GM19372 (cell line): ENCODE results near the gene YBX2.
"Not testable (repeated sequence)": the region's sequence is repeated elsewhere in the genome, so short reads cannot be mapped to it uniquely, and the experiment has no call there.

Experiments used
- ATAC-seq: cut with Tn5 transposase; IDR thresholded peaks from one replicate; pipeline ENCODE4 v1.9.1; 2021; ENCODE audit warnings: mild to moderate bottlenecking, low read depth, moderate library complexity; ENCODE audit not compliant: unreplicated experiment

Gene YBX2

DNA sequence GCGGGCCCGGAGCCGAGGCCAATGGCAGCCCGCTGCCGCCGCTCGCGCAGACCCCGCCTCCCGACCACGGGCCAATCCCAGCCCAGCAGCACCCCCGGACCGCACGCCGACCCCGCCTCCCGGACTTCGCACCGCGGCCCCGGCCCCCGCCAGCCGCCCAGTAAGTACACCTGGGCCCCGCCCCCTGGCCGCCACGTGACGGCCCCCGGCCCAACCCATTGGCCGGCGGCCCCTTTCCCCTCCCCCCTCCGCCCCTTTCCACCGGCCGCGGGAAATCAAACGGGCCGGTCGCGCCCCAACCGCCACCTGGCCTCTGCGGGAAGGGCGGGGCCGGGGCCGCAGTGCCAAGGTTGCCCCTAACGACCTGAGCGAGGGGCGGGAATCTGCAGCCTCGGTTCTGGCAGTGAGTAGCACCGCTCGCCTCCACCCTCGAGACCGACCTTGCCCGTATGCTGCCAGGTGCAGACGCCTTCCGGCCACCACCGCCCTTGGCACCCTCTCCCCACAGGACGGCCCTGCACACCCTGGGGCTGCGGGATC lies at the start of gene YBX2:
Gene YBX2, minus strand, starts transcription at position 26 of the 540 bp plus-strand sequence. CDS start 139 bp downstream, outside the sequence.
- no peak for ATAC-seq

- no peak for ATAC-seq
These were observed 48.8 kb upstream of the YBX2 start for GRCh38 chr17:7343250-7343649.

GRCh38 chr17:7341842-7342241 lies 47.4 kb upstream of the YBX2 start:
- no peak for ATAC-seq

DNA sequence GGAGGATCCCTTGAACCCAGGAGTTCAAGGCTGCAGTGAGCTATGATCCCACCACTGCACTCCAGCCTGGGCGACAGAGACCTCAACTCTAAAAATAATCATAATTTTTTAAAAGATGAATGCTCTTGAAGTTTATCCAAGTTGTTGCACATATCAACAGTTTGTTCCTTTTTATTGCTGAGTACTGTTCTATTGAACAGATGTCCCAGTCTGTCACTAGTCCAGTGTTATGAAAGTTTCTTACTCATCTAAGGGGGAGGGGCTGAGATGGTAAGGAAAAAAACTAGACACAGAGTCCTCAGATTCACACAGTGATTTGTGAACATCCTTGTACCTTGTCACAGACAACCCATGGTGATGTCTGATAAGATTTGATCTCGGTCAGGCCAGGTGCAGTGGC lies 45.7 kb upstream of the YBX2 start:
- no peak for ATAC-seq

DNA sequence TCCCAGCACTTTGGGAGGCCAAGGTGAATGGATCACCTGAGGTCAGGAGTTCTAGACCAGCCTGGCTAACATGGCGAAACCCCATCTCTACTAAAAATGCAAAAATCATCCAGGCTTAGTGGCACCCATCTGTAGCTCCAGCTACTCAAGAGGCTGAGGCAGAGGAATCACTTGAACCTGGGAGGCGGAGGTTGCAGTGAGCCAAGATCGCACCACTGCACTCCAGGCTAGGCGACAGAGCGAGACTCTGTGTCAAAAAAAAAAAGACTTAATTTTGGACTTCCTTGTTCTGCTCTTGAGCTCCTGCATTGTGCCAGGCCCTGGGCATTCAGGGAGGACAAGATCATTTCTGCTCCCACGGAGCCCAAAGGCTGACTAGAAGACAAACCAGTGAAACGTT lies 43.2 kb upstream of the YBX2 start:
- not testable (repeated sequence) for ATAC-seq

- ATAC-seq, result no peak
These were observed 42.1 kb upstream of the YBX2 start, which contains the start of gene ACAP1 for GRCh38 chr17:7336240-7337175. Gene ACAP1 (plus strand): TSS chr17:7336529. CDS start chr17:7336735, 206 bp downstream.

- not testable (repeated sequence) for ATAC-seq
These were observed 41.3 kb upstream of the YBX2 start for GRCh38 chr17:7335765-7336164.

DNA sequence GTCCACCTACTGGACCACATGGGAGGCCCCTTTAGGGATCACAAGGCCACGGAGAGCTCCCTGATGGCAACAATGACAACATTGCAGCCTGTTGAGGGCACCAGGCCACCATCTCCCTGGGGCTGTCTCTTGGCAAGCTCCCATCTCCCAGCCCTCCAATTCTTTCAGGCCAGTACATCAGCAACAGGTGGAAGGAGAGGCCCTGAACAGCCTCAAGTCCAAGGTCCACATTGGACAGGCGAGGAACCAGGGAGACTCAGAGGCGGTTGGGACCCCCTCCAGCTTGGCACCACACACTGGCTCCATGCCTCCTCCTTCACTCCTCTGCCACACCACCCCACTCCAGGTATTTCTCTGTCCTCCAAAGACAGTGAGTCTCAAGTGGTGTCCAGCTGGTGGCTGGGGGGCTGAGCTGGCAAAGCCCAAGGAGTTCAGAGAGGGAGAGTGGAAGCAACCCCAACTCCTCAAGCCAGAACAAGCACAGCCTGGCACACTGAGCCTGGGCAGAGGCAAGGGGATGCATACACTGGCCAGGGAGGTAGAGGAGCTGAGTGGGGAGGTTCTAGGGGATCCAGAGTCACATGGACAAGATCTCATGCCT lies 40.6 kb upstream of the YBX2 start:
- ATAC-seq, result no peak

- ATAC-seq, result not testable (repeated sequence)
These were observed 38.2 kb upstream of the YBX2 start for GRCh38 chr17:7332600-7333069.

GRCh38 chr17:7332111-7332510 lies 37.7 kb upstream of the YBX2 start:
- ATAC-seq, result no peak

DNA sequence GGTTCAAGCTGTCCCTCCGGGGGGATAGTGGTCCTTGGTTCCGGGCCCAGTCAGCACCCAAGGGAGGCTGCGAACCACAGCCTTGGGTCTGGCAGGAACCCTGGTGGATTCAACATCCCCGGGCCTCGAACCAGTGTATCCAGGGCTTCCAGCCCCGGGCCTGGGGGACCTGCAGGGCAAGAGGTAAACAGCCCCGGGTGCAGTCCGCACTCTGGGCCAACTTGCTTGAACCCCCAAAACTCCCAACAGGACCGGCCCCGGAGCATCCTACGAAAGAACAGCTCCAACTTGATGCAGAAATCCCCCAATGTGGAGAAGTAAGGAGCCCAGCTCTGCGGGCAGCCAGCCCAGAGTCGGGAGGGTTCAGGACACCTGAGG lies 36.2 kb upstream of the YBX2 start:
- ATAC-seq, result no peak

GRCh38 chr17:7329997-7330637 lies 35.7 kb upstream of the YBX2 start:
- ATAC-seq, result peak; percentile 36

- ATAC-seq, result peak; percentile 65
These were observed 35.0 kb upstream of the YBX2 start for GRCh38 chr17:7329374-7329996.

DNA sequence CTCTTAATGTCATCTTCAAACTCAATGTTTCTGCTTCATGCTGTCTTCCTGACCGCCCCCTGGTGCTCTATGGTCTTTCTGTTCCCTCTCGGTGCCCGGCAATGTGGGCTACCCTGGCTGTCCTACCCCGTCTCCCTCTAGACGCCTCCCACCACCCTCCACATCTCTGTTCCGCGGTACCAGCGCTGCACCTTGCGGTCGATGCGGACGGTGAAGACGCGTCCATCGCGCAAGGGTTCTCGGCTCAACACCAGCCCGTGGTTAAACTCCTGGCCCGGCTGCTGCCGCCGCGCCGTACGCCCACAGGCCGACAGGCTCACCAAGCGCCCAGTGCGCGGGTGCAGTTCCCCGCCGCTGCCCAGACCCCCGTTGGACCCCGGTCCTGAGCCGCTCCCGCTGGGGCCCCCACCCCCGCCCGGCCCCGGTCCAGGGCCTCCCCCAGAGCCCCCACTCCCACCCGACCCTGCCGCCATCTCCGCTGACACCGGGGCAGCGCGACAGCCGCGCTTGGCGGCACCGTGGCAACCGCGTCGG lies 34.5 kb upstream of the YBX2 start, which contains the start of gene NEURL4:
Gene NEURL4, minus strand, starts transcription at position 496 of the 534 bp plus-strand sequence. Its CDS starts 23 bp downstream, at position 473.
- ATAC-seq, result peak; percentile 10

DNA sequence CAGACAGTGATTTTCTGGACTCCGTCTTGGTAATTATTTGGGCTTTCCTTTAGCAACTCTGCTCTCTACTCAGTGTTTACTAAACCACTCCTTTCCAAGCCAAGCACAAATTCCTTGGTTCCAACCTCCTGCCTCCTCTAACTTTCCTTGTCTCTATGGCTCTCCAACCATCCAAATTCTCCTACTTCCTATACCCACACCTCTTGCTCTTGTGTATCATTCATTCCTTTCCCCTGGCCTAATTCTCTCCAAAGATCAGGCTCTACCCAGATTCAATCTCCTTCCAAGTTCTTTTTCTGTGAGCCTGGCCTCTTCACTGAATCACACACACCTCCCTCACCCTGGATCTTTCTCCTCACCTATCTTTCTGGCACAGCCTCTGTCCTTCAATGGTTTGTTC lies 33.6 kb upstream of the YBX2 start:
- no peak for ATAC-seq

DNA sequence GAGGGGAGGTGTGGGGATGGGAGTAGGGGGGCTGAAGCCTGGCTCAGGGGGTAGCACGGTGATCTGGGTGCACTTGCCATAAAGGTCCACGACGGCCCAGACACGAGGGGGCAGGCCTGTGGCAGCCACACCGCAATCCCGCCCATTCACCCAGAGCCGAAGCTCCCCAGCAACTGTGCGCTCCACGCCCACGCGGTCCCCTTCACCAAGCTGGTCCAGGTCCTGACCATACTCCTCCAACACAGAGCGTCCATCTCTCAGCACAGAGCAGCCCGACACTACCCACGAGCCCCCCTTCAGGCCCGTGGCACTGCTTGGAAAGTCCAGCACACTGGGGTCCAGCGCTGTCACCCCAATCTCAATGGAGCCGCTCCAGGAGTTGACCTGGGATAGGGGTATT lies 33.1 kb upstream of the YBX2 start:
- no peak for ATAC-seq

- ATAC-seq, result no peak
These were observed 32.6 kb upstream of the YBX2 start for GRCh38 chr17:7327056-7327455.

DNA sequence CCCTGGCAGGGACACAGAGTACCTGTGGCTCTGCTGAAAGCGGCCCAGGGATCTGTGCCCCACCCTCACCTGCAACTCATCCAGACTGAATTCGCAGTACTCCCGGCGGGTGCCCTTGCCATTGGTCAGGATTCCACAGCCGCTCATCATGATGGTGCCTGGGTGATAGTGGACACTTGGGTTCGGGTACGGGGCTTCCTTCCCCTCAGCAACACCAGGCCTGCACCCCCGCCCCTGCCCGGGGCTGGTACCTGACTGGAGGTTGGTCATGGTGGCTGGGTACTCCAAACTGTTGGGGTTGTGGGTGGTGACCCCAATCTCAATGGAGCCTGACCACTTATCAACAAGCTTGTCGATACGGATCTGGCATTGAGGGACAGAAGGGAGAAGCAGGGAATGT lies 31.7 kb upstream of the YBX2 start:
- no peak for ATAC-seq

GRCh38 chr17:7325031-7325528 lies 30.6 kb upstream of the YBX2 start:
- ATAC-seq, result no peak

DNA sequence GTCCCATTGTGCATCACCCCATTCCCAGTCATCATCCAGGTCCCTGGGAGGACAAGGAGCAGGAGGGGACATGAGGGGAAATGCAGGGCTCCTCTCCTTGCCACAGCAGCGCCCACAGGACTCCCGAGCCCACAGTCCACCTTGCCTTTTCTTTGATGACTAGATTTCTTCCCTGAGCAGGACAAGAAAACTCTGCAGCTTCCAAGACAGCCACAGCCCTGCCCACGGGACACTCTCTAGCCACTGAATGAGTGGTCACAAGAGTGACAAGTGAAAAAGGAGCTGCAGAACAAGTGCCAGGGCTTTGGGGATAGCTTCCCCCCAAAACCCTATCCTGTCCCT lies 30.0 kb upstream of the YBX2 start:
- no peak for ATAC-seq
